WERI-Rb-1 (cell line): ENCODE data around the gene P4HTM.

Experiments
- DNase-seq: peaks from one replicate; pipeline ENCODE4 v3.0.0-alpha.2; 2020
- H3K27ac ChIP-seq: fragments of 250-450 bp; sonication (Bioruptor Pico); 2 replicates; pipeline ENCODE4 v1.5.1; 2020; ENCODE audit warnings: mild to moderate bottlenecking, moderate library complexity
- H3K27me3 ChIP-seq: fragments of 250-450 bp; sonication (Bioruptor Pico); 2 replicates; pipeline ENCODE4 v1.5.1; 2021; ENCODE audit warnings: mild to moderate bottlenecking, low read depth, moderate library complexity; ENCODE audit not compliant: insufficient read depth, severe bottlenecking
- H3K36me3 ChIP-seq: fragments of 250-450 bp; sonication (Bioruptor Pico); 2 replicates; pipeline ENCODE4 v1.5.1; 2020; ENCODE audit warnings: mild to moderate bottlenecking, moderate library complexity
- H3K4me3 ChIP-seq: 2 replicates; pipeline ENCODE4 v1.5.1; 2011; ENCODE audit warnings: low read depth, mild to moderate bottlenecking, control low read depth, low read length
- H3K9me3 ChIP-seq: fragments of 250-450 bp; sonication (Bioruptor Pico); 2 replicates; pipeline ENCODE4 v1.5.1; 2021; ENCODE audit warnings: mild to moderate bottlenecking, moderate library complexity; ENCODE audit not compliant: severe bottlenecking
- TF ChIP-seq, protein P1 (sequence below): IDR thresholded peaks from 2 replicates; pipeline ENCODE4 v1.5.1; 2011; ENCODE audit warnings: low read depth, mild to moderate bottlenecking, control low read depth, inconsistent platforms, low read length

The P4HTM gene

DNA sequence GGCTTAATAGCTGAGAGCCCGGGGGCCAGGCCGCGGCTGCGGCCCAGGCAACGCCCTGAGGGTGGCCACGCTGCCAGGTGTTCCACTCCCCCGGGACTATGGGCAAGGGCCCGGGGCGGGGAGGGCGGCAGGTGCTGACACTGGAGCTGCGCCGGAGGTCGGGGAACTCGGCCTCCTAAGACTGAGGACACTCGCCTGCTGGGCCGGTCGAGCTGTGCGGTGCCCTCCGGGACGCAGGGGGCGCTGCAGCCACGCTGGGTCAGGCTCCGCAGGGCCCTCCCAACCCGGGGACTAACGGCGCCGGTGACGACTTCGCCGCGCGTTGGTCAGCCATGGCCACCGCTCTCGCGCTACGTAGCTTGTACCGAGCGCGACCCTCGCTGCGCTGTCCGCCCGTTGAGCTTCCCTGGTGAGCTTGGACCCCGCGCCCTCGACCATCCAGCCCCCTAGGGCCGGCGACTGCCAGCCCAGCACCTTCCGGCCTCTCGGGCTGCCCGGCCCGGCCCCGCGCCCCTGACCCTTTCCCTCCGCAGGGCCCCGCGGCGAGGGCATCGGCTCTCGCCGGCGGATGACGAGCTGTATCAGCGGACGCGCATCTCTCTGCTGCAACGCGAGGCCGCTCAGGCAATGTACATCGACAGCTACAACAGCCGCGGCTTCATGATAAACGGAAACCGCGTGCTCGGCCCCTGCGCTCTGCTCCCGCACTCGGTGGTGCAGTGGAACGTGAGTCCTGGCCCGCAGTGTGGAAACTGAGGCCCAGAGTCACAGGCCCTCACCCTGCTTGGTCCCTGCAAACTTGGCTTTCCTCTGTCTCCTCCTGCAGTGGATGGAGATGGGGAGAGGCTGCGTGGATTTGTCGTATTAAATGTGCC is 32.0 kb downstream of the P4HTM start, which contains the start of gene NDUFAF3:
TSS of gene NDUFAF3 (plus strand) at position 309 of the 875 bp plus-strand sequence. CDS start at position 333, 24 bp downstream.
- DNase-seq = peak; percentile 95
- Histone ChIP-seq H3K9me3 (no peaks in the 10 kb centered on the region), H3K36me3 (peaks cover 40% of the 10 kb centered on the region), H3K4me3 (peak within 1 kb of the TSS; percentile 75), H3K27ac (peak within 1 kb of the TSS; percentile 97), H3K27me3 (no peaks in the 10 kb centered on the region)
- TF ChIP-seq, protein P1, sequence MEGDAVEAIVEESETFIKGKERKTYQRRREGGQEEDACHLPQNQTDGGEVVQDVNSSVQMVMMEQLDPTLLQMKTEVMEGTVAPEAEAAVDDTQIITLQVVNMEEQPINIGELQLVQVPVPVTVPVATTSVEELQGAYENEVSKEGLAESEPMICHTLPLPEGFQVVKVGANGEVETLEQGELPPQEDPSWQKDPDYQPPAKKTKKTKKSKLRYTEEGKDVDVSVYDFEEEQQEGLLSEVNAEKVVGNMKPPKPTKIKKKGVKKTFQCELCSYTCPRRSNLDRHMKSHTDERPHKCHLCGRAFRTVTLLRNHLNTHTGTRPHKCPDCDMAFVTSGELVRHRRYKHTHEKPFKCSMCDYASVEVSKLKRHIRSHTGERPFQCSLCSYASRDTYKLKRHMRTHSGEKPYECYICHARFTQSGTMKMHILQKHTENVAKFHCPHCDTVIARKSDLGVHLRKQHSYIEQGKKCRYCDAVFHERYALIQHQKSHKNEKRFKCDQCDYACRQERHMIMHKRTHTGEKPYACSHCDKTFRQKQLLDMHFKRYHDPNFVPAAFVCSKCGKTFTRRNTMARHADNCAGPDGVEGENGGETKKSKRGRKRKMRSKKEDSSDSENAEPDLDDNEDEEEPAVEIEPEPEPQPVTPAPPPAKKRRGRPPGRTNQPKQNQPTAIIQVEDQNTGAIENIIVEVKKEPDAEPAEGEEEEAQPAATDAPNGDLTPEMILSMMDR = peak; percentile 96

DNA sequence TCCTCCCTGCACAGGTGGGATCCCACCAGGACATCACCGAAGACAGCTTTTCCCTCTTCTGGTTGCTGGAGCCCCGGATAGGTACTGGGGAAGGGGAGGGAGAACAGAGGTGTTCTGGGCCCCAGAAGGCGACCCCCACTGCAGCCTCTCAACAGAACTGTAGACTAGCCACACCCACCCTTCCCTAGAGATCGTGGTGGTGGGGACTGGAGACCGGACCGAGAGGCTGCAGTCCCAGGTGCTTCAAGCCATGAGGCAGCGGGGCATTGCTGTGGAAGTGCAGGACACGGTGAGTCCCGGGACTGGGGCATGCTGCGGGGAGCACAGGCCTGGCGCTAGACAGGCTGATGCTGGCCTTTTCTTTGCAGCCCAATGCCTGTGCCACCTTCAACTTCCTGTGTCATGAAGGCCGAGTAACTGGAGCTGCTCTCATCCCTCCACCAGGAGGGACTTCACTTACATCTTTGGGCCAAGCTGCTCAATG is 32.7 kb downstream of the P4HTM start:
- H3K27ac ChIP-seq = peak overlapping the region; percentile 97
- H3K27me3 ChIP-seq = no peaks in the 10 kb centered on the region
- DNase-seq = no peak
- H3K4me3 ChIP-seq = peak overlapping the region; percentile 75
- no peaks in the 10 kb centered on the region for H3K9me3 ChIP-seq
- TF ChIP-seq, protein P1 = no peak
- H3K36me3 ChIP-seq = peaks cover 47% of the 10 kb centered on the region

DNA sequence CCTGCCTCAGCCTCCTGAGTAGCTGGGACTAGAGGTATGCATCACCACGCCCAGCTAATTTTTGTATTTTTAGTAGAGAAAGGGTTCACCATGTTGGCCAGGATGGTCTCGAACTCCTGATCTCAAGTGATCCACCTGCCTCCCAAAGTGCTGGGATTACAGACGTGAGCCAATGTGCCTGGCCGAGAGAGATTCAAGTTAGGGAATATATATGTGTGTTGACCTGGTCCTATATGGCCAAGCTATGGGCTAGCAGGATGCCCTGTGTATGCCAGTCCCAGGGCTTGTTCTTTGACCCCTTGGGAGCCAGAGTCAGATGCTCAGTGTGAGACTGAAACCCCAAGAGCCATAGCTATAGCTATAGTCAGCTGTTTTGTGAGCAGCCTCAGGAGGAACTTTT is 33.7 kb downstream of the P4HTM start:
- DNase-seq = no peak
- TF ChIP-seq, protein P1 = no peak
- Histone ChIP-seq H3K27me3 (no peaks in the 10 kb centered on the region), H3K4me3 (no peak overlapping the region), H3K36me3 (peaks cover 56% of the 10 kb centered on the region), H3K9me3 (no peaks in the 10 kb centered on the region), H3K27ac (no peak overlapping the region)

DNA sequence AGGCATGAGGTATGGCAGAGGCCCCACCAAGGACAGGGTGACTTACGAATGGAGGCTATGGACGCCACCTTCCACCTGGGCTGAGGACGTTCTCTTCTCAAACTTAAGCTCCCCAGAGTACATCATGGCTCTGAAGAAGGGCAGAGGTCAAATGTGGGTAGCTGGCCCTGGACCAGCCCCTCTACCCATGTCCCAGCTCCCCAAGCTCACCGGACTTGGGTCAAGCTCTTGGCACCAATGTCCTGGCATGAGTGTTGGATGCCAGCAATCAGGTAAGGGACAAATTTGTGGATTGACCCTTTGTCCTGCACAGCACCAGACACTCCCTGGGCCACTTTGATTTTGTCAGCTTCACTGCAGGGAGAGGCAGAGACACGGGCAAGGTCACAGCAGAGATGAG is 34.4 kb downstream of the P4HTM start:
- peaks cover 56% of the 10 kb centered on the region for H3K36me3 ChIP-seq
- H3K27me3 ChIP-seq = no peaks in the 10 kb centered on the region
- H3K4me3 ChIP-seq = no peak overlapping the region
- H3K9me3 ChIP-seq = no peaks in the 10 kb centered on the region
- no peak overlapping the region for H3K27ac ChIP-seq
- TF ChIP-seq, protein P1 = no peak
- DNase-seq = no peak

DNA sequence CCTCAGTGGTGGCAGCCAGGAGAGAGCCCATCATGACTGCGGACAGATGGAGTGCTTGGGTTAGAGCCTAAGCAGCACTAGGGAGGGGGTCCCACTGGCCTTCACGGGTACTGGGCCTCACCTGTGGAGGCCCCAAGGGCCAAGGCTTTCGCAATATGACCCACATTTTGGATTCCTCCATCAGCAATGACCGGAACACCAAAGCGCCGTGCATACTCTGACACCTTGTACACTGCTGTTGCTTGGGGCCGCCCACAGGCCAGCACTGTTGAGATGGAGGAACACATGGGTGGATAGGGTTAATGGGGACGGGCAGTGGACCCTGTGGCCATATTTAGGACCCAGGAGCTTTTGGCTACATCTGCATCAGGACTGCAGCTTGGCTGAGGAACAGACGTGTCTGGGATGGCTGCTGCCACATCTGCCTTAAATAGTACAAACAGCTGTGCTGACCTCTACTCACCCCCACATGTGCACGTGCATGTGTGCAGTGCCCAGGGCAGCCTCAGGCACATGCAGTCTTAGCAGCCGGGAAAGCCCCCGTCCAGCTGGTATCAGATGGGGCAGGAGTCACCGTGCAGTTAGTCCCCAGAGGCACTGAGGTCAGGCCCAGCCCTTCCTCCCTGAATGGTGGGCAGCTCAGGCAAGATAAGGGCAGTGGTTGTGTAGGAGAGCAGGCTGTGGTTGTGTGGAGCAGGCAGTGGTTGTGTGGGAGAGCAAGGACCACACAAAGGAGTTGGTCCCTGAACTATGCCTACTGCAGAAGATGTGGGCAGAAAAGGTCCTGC is 35.2 kb downstream of the P4HTM start:
- Histone ChIP-seq H3K27me3 (no peaks in the 10 kb centered on the region), H3K36me3 (peaks cover 62% of the 10 kb centered on the region), H3K27ac (no peak overlapping the region), H3K9me3 (no peaks in the 10 kb centered on the region), H3K4me3 (no peak overlapping the region)
- no peak for DNase-seq
- TF ChIP-seq, protein P1 = no peak
